Epithelial cell of esophagus (primary cell): ENCODE results near the gene CCDC91.

ENCODE experiments used
- DNase-seq: peaks from one replicate; pipeline ENCODE4 v3.0.0; 2010; ENCODE audit warnings: low read depth
- H3K4me3 ChIP-seq: 2 replicates; pipeline ENCODE4 v1.5.1; 2011; ENCODE audit warnings: mild to moderate bottlenecking, low read length, control low read depth
- CTCF ChIP-seq: IDR thresholded peaks from 2 replicates; pipeline ENCODE4 v1.5.1; 2011; ENCODE audit warnings: low read depth, mild to moderate bottlenecking, low read length, control low read depth, inconsistent platforms; ENCODE audit not compliant: insufficient read depth; ENCODE audit errors: missing control alignments

CCDC91 gene

GRCh38 chr12:28484156-28484555, 293.9 kb downstream of the CCDC91 start:
- no peak overlapping the region for H3K4me3 ChIP-seq
- no peak for TF ChIP-seq CTCF
- no peak for DNase-seq

DNA sequence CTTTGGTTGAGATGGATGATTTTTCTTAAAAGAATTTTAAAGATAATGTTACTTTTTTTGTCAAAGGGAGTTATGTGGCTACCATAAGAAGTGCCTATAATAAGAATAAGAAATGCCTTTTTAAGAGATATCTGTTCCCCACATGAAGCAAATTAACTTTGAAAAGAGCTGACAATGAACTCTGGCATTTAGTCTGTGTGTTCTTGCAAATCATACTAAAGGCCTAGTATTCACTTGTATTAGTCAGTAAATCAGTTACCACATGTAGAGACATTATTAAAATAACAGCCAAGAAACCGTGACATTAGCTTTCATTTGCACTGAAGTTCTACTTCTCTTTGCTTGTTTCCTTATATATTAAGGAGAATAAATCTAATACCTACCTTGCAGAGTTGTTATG, 296.3 kb downstream of the CCDC91 start:
- no peak for DNase-seq
- no peak overlapping the region for H3K4me3 ChIP-seq
- TF ChIP-seq CTCF = no peak

GRCh38 chr12:28489246-28489645, 299.0 kb downstream of the CCDC91 start:
- TF ChIP-seq CTCF = no peak
- no peak overlapping the region for H3K4me3 ChIP-seq
- DNase-seq = peak; percentile 60

DNA sequence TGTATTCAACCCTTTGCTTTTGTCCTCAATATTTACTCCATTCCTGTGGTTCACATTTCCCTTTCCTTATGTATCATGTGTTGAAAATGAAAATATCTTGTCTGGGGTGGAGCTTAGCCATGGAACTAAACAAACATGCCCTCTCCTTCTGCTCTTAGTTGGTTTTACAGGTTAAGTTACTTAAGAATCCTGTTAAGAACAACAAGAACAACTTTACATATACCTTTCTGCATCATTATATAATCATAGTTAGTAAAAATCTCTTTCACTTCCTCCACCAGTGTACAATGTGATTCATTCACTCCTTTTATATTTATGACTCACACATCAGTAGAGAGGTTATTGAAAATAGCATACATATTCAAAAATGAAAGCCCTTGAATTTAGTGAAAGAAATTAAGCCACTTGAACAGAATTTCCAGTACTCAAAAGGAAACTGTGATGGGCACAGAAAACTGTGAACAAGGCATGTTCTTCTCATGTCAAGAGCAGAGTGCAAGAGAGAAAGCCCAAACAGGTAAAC, 307.7 kb downstream of the CCDC91 start:
- TF ChIP-seq CTCF = no peak
- peak; percentile 81 for DNase-seq
- H3K4me3 ChIP-seq = no peak overlapping the region

DNA sequence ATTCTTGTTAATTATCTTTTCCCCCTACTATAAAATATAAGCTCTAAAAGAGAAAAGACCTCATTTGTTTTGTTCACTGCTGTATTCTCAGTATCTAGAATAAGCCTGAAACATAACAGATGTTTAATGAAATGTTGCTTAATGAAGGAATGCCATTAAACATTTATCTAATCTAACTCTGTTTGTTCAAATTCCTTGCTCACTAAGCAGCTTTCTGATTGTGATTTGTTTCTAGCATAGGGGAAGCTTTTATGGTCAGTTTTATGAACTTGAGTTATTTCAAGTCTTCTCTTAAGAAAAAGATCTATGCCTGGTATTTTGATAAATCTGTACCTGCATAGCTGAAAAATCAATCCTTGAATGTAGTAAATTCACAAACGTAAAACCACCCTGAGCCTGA, 308.6 kb downstream of the CCDC91 start:
- no peak for DNase-seq
- no peak overlapping the region for H3K4me3 ChIP-seq
- no peak for TF ChIP-seq CTCF

GRCh38 chr12:28500373-28501024, 310.2 kb downstream of the CCDC91 start:
- no peak overlapping the region for H3K4me3 ChIP-seq
- DNase-seq = no peak
- TF ChIP-seq CTCF = no peak

DNA sequence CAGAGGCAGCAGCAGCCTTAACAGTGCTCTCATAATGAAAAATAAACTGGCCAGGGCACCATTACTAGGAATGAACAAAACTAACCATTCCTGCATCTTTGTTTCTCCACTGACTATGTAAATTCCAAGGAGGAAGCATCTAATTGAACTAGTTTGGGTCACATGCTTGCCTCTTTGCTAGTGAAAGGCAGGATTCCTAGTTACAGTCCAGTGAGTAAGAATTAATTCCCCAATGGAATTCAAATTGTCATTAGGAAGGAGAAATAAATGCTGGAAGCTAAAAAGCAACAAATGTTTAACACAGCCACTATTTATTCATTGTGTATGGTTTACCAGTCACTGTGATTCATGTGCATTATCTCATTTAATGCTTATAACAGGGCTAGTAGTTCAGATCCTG, 316.0 kb downstream of the CCDC91 start:
- TF ChIP-seq CTCF = no peak
- DNase-seq = no peak

More for the DNA sequence above, 316.0 kb downstream of the CCDC91 start:
- no peak overlapping the region for H3K4me3 ChIP-seq
